IMR-90 (cell line): ENCODE data around the gene CTRB2. TPM values are rescaled to one million over a fixed set of nuclear protein-coding genes. Genes with fewer than 3 reads are reported as not detected.

Source experiments
- ATAC-seq: fragments of 200-7000 bp; cut with Tn5 transposase; 2 replicates; pipeline ENCODE4 v1.9.1; 2020; ENCODE audit warnings: low read depth, mild to moderate bottlenecking, moderate library complexity
- BruUV-seq: library from RNA; stranded (reverse); fragments of 400-500 nt; replicated peaks from 2 replicates; lab custom pipeline; 2021; lab: Mats Ljungman, UMichigan
- CTCF ChIA-PET: fragments of 300-600 bp; formaldehyde crosslinking; extraction: SDS; loops from one replicate; lab custom pipeline; 2021; ENCODE audit warnings: antibody characterized with exemption; lab: Yijun Ruan, JAX
- POLR2A ChIA-PET: fragments of 300-600 bp; sonication (Branson Sonifier 250); formaldehyde crosslinking; loops from one replicate; lab custom pipeline; 2022; ENCODE audit warnings: antibody characterized with exemption; ENCODE audit not compliant: unreplicated experiment; lab: Charles Lee
- DNase-seq: peaks from one replicate; pipeline ENCODE4 v3.0.0; 2013
- H2AFZ ChIP-seq: replicated peaks from 2 replicates; pipeline ENCODE3; 2013; ENCODE audit warnings: low read length, mild to moderate bottlenecking; ENCODE audit not compliant: poor library complexity
- H2AK5ac ChIP-seq: 2 replicates; pipeline ENCODE4 v1.6.1; 2013; ENCODE audit warnings: low read depth, low read length, inconsistent platforms
- H2AK9ac ChIP-seq: replicated peaks from 2 replicates; pipeline ENCODE3; 2013; ENCODE audit warnings: mild to moderate bottlenecking, low read depth, low read length, moderate library complexity; ENCODE audit not compliant: poor library complexity
- H2BK120ac ChIP-seq: 2 replicates; pipeline ENCODE4 v1.6.1; 2013; ENCODE audit warnings: low read depth, low read length, inconsistent platforms
- H2BK15ac ChIP-seq: 3 replicates; pipeline ENCODE4 v1.6.1; 2013; ENCODE audit warnings: low read depth, low read length, inconsistent platforms
- H2BK20ac ChIP-seq: 2 replicates; pipeline ENCODE4 v1.6.1; 2013; ENCODE audit warnings: low read depth, mild to moderate bottlenecking, inconsistent platforms, low read length, moderate library complexity
- H2BK5ac ChIP-seq: 2 replicates; pipeline ENCODE4 v1.6.1; 2013; ENCODE audit warnings: mild to moderate bottlenecking, low read depth, low read length, inconsistent platforms; ENCODE audit not compliant: poor library complexity, severe bottlenecking
- H3K14ac ChIP-seq: replicated peaks from 2 replicates; pipeline ENCODE4 v1.6.1; 2013; ENCODE audit warnings: low read depth, low read length, inconsistent platforms
- H3K18ac ChIP-seq: 2 replicates; pipeline ENCODE4 v1.6.1; 2013; ENCODE audit warnings: low read depth, low read length, control low read depth
- H3K23ac ChIP-seq: 2 replicates; pipeline ENCODE4 v1.6.1; 2013; ENCODE audit warnings: low read depth, low read length, inconsistent platforms
- H3K27ac ChIP-seq: 2 replicates; pipeline ENCODE4 v1.5.1; 2013; ENCODE audit warnings: mild to moderate bottlenecking, control low read depth, low read length; ENCODE audit not compliant: insufficient read depth
- H3K27me3 ChIP-seq: 2 replicates; pipeline ENCODE4 v1.6.1; 2013; ENCODE audit warnings: low read length; ENCODE audit not compliant: control insufficient read depth, insufficient read depth
- H3K36me3 ChIP-seq: 2 replicates; pipeline ENCODE4 v1.6.1; 2013; ENCODE audit warnings: low read length, mixed read lengths; ENCODE audit not compliant: control insufficient read depth, insufficient read depth
- H3K4ac ChIP-seq: 2 replicates; pipeline ENCODE4 v1.6.1; 2013; ENCODE audit warnings: low read depth, low read length, inconsistent platforms
- H3K4me1 ChIP-seq: 2 replicates; pipeline ENCODE4 v1.6.1; 2013; ENCODE audit warnings: low read length, mixed read lengths; ENCODE audit not compliant: control insufficient read depth, insufficient read depth
- H3K4me2 ChIP-seq: 2 replicates; pipeline ENCODE4 v1.6.1; 2013; ENCODE audit warnings: low read depth, mild to moderate bottlenecking, control low read depth, low read length, moderate library complexity
- H3K4me3 ChIP-seq: 2 replicates; pipeline ENCODE4 v1.5.1; 2013; ENCODE audit warnings: low read depth, mild to moderate bottlenecking, control low read depth, low read length, moderate library complexity; ENCODE audit not compliant: insufficient read depth
- H3K56ac ChIP-seq: 2 replicates; pipeline ENCODE4 v1.6.1; 2013; ENCODE audit warnings: low read length, inconsistent platforms; ENCODE audit not compliant: insufficient read depth; ENCODE audit errors: extremely low read depth
- H3K79me1 ChIP-seq, 2 experiments: 2 replicates each; pipeline ENCODE4 v1.6.1; 2013; ENCODE audit warnings: low read length in 2 of 2, inconsistent platforms in 1 of 2, low read depth in 1 of 2
- H3K9ac ChIP-seq: 2 replicates; pipeline ENCODE4 v1.6.1; 2013; ENCODE audit warnings: low read depth, low read length, control low read depth
- H3K9me1 ChIP-seq: 2 replicates; pipeline ENCODE4 v1.6.1; 2013; ENCODE audit warnings: low read length, inconsistent platforms; ENCODE audit not compliant: insufficient read depth
- H3K9me3 ChIP-seq: 2 replicates; pipeline ENCODE4 v1.6.1; 2013; ENCODE audit warnings: low read length; ENCODE audit not compliant: control insufficient read depth, insufficient read depth
- H4K20me1 ChIP-seq: 2 replicates; pipeline ENCODE4 v1.6.1; 2013; ENCODE audit warnings: low read length, inconsistent platforms; ENCODE audit not compliant: insufficient read depth
- H4K5ac ChIP-seq: 2 replicates; pipeline ENCODE4 v1.6.1; 2013; ENCODE audit warnings: mild to moderate bottlenecking, low read depth, low read length, control low read depth
- H4K8ac ChIP-seq, 2 experiments: 2 replicates each; pipeline ENCODE4 v1.6.1; 2013; ENCODE audit warnings: low read depth in 2 of 2, low read length in 2 of 2, control low read depth in 1 of 2, inconsistent platforms in 1 of 2
- H4K91ac ChIP-seq: 2 replicates; pipeline ENCODE4 v1.6.1; 2013; ENCODE audit warnings: low read depth, low read length, inconsistent platforms; ENCODE audit not compliant: insufficient read depth
- BHLHE40 ChIP-seq: fragments of 150-350 bp; IDR thresholded peaks from 2 replicates; pipeline ENCODE4 v1.6.1; 2016; ENCODE audit warnings: mild to moderate bottlenecking, low read depth, low read length
- CEBPB ChIP-seq: IDR thresholded peaks from 2 replicates; pipeline ENCODE4 v1.6.1; 2012; ENCODE audit warnings: low read depth, low read length, improper control_type of control experiment
- CHD1 ChIP-seq: IDR thresholded peaks from 2 replicates; pipeline ENCODE4 v1.6.1; 2012; ENCODE audit warnings: low read depth, low read length, improper control_type of control experiment
- CTCF ChIP-seq: conservative IDR thresholded peaks from 2 replicates; pipeline ENCODE4 v1.5.1; 2012; ENCODE audit warnings: mild to moderate bottlenecking, low read depth, low read length, improper control_type of control experiment
- ELK1 ChIP-seq: fragments of 150-350 bp; IDR thresholded peaks from 2 replicates; pipeline ENCODE4 v1.6.1; 2016; ENCODE audit warnings: low read depth, mild to moderate bottlenecking, low read length, moderate library complexity, borderline replicate concordance
- FOS ChIP-seq: fragments of 150-350 bp; IDR thresholded peaks from 2 replicates; pipeline ENCODE4 v1.6.1; 2016; ENCODE audit warnings: low read depth, low read length
- MAFK ChIP-seq: IDR thresholded peaks from 2 replicates; pipeline ENCODE4 v1.6.1; 2012; ENCODE audit warnings: low read depth, low read length, improper control_type of control experiment
- MAZ ChIP-seq: IDR thresholded peaks from 2 replicates; pipeline ENCODE4 v1.6.1; 2012; ENCODE audit warnings: low read depth, mild to moderate bottlenecking, low read length, improper control_type of control experiment, moderate library complexity, borderline replicate concordance
- MXI1 ChIP-seq: IDR thresholded peaks from 2 replicates; pipeline ENCODE4 v1.6.1; 2012; ENCODE audit warnings: low read depth, mild to moderate bottlenecking, low read length, moderate library complexity, borderline replicate concordance
- NFE2L2 ChIP-seq: fragments of 150-350 bp; IDR thresholded peaks from 2 replicates; pipeline ENCODE4 v1.6.1; 2016; ENCODE audit warnings: low read depth, mild to moderate bottlenecking, low read length
- POLR2A ChIP-seq: IDR thresholded peaks from 2 replicates; pipeline ENCODE4 v1.6.1; 2012; ENCODE audit warnings: mild to moderate bottlenecking, low read depth, low read length
- RCOR1 ChIP-seq: IDR thresholded peaks from 2 replicates; pipeline ENCODE4 v1.6.1; 2012; ENCODE audit warnings: mild to moderate bottlenecking, low read length, improper control_type of control experiment; ENCODE audit not compliant: insufficient replicate concordance
- RFX5 ChIP-seq: IDR thresholded peaks from 2 replicates; pipeline ENCODE4 v1.8.0; 2012; ENCODE audit warnings: low read depth, mild to moderate bottlenecking, low read length, moderate library complexity
- SMC3 ChIP-seq: fragments of 150-350 bp; IDR thresholded peaks from 2 replicates; pipeline ENCODE4 v1.6.1; 2016; ENCODE audit warnings: low read depth, mild to moderate bottlenecking, antibody characterized with exemption, low read length, moderate library complexity
- USF2 ChIP-seq: fragments of 150-350 bp; IDR thresholded peaks from 2 replicates; pipeline ENCODE4 v1.6.1; 2017; ENCODE audit warnings: mild to moderate bottlenecking, antibody characterized with exemption, low read length, low read depth
- WGBS, 2 experiments: methylation state at CpG; one replicate each; pipeline versions ENCODE4 v1.1.5 to v1.1.7; 2013; ENCODE audit warnings: missing lambda C conversion rate in 2 of 2; ENCODE audit not compliant: insufficient read length in 1 of 2; ENCODE audit errors: extremely low coverage in 2 of 2; 5-methylcytosine and 5-hydroxymethylcytosine counted together
- dilution Hi-C: fragments of 300-500 bp; cut with HindIII; formaldehyde crosslinking; loops from one replicate; pipeline ENCODE4 v1.14.3; 2018; ENCODE audit warnings: low sequenced_read_pairs; ENCODE audit not compliant: unreplicated experiment
- in situ Hi-C: fragments of 300-500 bp; cut with MboI; formaldehyde crosslinking; loops from 3 replicates; pipeline ENCODE4 v1.14.3; 2019; ENCODE audit warnings: low sequenced_read_pairs, inconsistent platforms, mixed read lengths
- intact Hi-C: fragments of 100-400 bp; cut with micrococcal nuclease; formaldehyde crosslinking; loops from 2 replicates; pipeline ENCODE4 v1.10.0; 2022
- polyA plus RNA-seq, 3 experiments: library from polyadenylated mRNA; depleted of rRNA; stranded (reverse); fragments of >200 nt; gene quantifications; 2 replicates each; pipeline ENCODE4 v1.2.3, GENCODE V29; 2012; ENCODE audit warnings: low replicate concordance in 1 of 3
- total RNA-seq: library from RNA; depleted of rRNA; stranded (reverse); fragments of >200 nt; gene quantifications from 2 replicates; pipeline ENCODE4 v1.2.3, GENCODE V29; 2012

Gene CTRB2
- total and polyA plus RNA-seq, 2 of the 4 experiments (the other 2 are of a cell fraction) = not detected

- no peak overlapping the region for H4K91ac ChIP-seq
- H3K18ac ChIP-seq = no peak overlapping the region
- H2AFZ ChIP-seq = no peak overlapping the region
- no peak for ATAC-seq
- H3K79me1 ChIP-seq = peaks cover 12 to 66% of the 10 kb centered on the region in 2 experiments
- H2AK5ac ChIP-seq = no peak overlapping the region
- H3K27ac ChIP-seq = no peak overlapping the region
- H3K56ac ChIP-seq = no peak overlapping the region
- no peak overlapping the region for H3K9ac ChIP-seq
- H4K20me1 ChIP-seq = peaks cover 82% of the 10 kb centered on the region
- H3K27me3 ChIP-seq = no peaks in the 10 kb centered on the region
- H3K4me1 ChIP-seq = peaks cover 33% of the 10 kb centered on the region
- H3K4me2 ChIP-seq = no peak overlapping the region
- peaks cover 3% of the 10 kb centered on the region; the same call in 1 of the 2 replicates for H3K9me1 ChIP-seq
- no peak overlapping the region for H2BK120ac ChIP-seq
- no peak overlapping the region for H3K23ac ChIP-seq
- no peak overlapping the region for H4K5ac ChIP-seq
- POLR2A ChIA-PET = no interaction called here
- no peak overlapping the region for H2BK15ac ChIP-seq
- H3K14ac ChIP-seq = no peak overlapping the region
- TF ChIP-seq SMC3 = no peak
- no peak for TF ChIP-seq ELK1
- TF ChIP-seq POLR2A = no peak
- no peak for TF ChIP-seq MAZ
- no peak for TF ChIP-seq CTCF
- no peak for TF ChIP-seq RFX5
- no peak for TF ChIP-seq NFE2L2
- TF ChIP-seq MAFK = no peak
- TF ChIP-seq CHD1 = no peak
- no peak for TF ChIP-seq RCOR1
- TF ChIP-seq FOS = no peak
- TF ChIP-seq USF2 = no peak
- no peak for TF ChIP-seq CEBPB
- TF ChIP-seq BHLHE40 = no peak
- TF ChIP-seq MXI1 = no peak
- H2BK5ac ChIP-seq = no peak overlapping the region
- H3K36me3 ChIP-seq = peaks cover 63% of the 10 kb centered on the region
- peak overlapping the region; percentile 37 for H2AK9ac ChIP-seq
- DNase-seq = no peak
- dilution Hi-C loops = no loop called here
- H2BK20ac ChIP-seq = no peak overlapping the region
- WGBS, 2 experiments = 100% methylated on average over 2 of the region's 34 CpGs; no CpG with 5 or more reads in 1 of the 2 experiments
- H3K4me3 ChIP-seq = no peak overlapping the region
- no peak overlapping the region for H4K8ac ChIP-seq
- in situ Hi-C loops = no loop called here
- no TSS peak for BruUV-seq
- CTCF ChIA-PET = no interaction called here
- no peak overlapping the region for H3K4ac ChIP-seq
- intact Hi-C loops = no loop called here
- no peaks in the 10 kb centered on the region for H3K9me3 ChIP-seq
Observed at GRCh38 chr16:75235721-75236193, 28.8 kb upstream of the CTRB2 start.
